ENCODE data around the gene RAE1.

RAE1 gene

GRCh38 chr20:57385940-57386339, 34.9 kb downstream of the RAE1 start:
- CTCF ChIA-PET: interaction anchor here (1.0 to 5.4 kb wide), 2 partner anchors 110 to 113 kb away, joined by 3 to 17 read pairs; no protein-coding TSS in a partner anchor

GRCh38 chr20:57386762-57387161, 35.7 kb downstream of the RAE1 start:
- ChIA-PET CTCF (interaction anchor here (5.4 kb wide), 1 partner anchor 109 kb away, joined by 17 read pairs; no protein-coding TSS in a partner anchor), POLR2A (interaction anchor here (1.3 kb wide), 1 partner anchor 11 kb away, joined by 5 read pairs; no protein-coding TSS in a partner anchor)
- DNase-seq (ENCODE audit: extremely low spot score): no peak

More at GRCh38 chr20:57385940-57386339, 34.9 kb downstream of the RAE1 start:
- no peak for TF ChIP-seq CTCF (IDR thresholded peaks at IDR 0.05; ENCODE audit: control extremely low read depth, extremely low read depth, low read depth, missing control alignments)
- no peak for DNase-seq (ENCODE audit: extremely low spot score)
- POLR2A ChIA-PET: no interaction called here

GRCh38 chr20:57387463-57387862, 36.4 kb downstream of the RAE1 start:
- no peak for DNase-seq (ENCODE audit: extremely low spot score)
- ChIA-PET CTCF (interaction anchor here (1.2 to 5.4 kb wide), 3 partner anchors 9 to 109 kb away, joined by 3 to 17 read pairs (median 4); no protein-coding TSS in a partner anchor), POLR2A (interaction anchor here (1.3 kb wide), 1 partner anchor 10 kb away, joined by 5 read pairs; no protein-coding TSS in a partner anchor)
- no peak for TF ChIP-seq CTCF (IDR thresholded peaks at IDR 0.05; ENCODE audit: control extremely low read depth, extremely low read depth, low read depth, missing control alignments)

More at GRCh38 chr20:57386762-57387161, 35.7 kb downstream of the RAE1 start:
- no peak for TF ChIP-seq CTCF (IDR thresholded peaks at IDR 0.05; ENCODE audit: control extremely low read depth, extremely low read depth, low read depth, missing control alignments)

- DNase-seq (ENCODE audit: extremely low spot score): no peak
- ChIA-PET CTCF (interaction anchor here (0.9 to 5.4 kb wide), 6 partner anchors 9 to 118 kb away, joined by 3 to 17 read pairs (median 4); no protein-coding TSS in a partner anchor), POLR2A (interaction anchor here (1.1 to 1.3 kb wide), 2 partner anchors 10 to 18 kb away, joined by 5 read pairs; no protein-coding TSS in a partner anchor)
- TF ChIP-seq CTCF (IDR thresholded peaks at IDR 0.05; ENCODE audit: control extremely low read depth, extremely low read depth, low read depth, missing control alignments): no peak
These were observed 36.9 kb downstream of the RAE1 start for GRCh38 chr20:57387945-57388371.

GRCh38 chr20:57388953-57389694, 38.1 kb downstream of the RAE1 start:
- ChIA-PET POLR2A (interaction anchor here (1.1 to 2.4 kb wide), 3 partner anchors 9 to 17 kb away, joined by 5 to 15 read pairs (median 6); no protein-coding TSS in a partner anchor), CTCF (interaction anchor here (0.9 to 5.4 kb wide), 13 partner anchors 8 to 117 kb away, joined by 3 to 18 read pairs (median 4); no protein-coding TSS in a partner anchor)
- TF ChIP-seq CTCF (IDR thresholded peaks at IDR 0.05; ENCODE audit: control extremely low read depth, extremely low read depth, low read depth, missing control alignments): peak; percentile 56
- DNase-seq (ENCODE audit: extremely low spot score): peak; percentile 85
